CD4-positive, alpha-beta T cell treated with Interleukin-6 for 4 hours (primary cell): ENCODE results near the gene GRB10.

Source experiments
- DNase-seq: peaks from one replicate; pipeline ENCODE4 v3.0.0-alpha.2; 2020; ENCODE audit warnings: mixed read lengths

GRB10 gene

DNA sequence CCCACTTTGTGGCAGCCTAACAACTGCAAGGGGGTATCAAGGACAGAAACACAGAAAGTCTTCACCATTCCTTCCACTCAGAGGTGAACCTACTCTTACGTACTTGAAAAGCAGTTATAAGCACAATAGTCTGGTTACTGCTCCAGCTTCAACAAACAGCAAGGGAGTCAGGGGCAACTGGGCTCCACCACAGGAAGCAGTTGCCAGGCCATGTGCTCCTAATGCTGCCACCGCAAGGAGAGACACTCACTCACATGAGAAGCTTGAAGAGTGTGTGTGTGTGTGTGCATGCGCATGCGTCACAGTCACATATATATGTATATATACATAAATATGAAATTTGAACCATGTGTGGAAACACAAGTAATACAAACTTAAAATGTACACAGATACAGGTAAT is 65.5 kb downstream of the GRB10 start:
- DNase-seq: no peak

DNA sequence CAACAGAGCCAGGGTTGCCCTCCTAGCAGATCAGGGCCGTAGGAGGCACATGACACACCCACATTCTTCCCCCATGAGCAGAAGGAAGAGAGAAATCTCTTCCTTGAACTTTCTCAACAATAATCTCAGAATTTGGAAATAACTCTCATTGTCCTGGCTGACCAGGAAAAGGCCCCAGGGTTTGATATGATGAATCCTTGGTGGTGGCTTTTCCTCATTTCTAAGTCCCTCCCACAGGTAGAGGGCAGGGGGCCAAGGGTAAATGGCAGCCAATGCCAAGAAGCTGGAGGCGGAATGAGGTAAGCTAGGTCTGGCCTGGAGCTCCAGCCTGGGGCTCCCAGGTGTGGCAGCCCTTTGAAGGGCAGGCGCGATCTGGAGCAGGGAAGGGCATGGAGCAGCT is 67.8 kb downstream of the GRB10 start:
- no peak for DNase-seq

DNA sequence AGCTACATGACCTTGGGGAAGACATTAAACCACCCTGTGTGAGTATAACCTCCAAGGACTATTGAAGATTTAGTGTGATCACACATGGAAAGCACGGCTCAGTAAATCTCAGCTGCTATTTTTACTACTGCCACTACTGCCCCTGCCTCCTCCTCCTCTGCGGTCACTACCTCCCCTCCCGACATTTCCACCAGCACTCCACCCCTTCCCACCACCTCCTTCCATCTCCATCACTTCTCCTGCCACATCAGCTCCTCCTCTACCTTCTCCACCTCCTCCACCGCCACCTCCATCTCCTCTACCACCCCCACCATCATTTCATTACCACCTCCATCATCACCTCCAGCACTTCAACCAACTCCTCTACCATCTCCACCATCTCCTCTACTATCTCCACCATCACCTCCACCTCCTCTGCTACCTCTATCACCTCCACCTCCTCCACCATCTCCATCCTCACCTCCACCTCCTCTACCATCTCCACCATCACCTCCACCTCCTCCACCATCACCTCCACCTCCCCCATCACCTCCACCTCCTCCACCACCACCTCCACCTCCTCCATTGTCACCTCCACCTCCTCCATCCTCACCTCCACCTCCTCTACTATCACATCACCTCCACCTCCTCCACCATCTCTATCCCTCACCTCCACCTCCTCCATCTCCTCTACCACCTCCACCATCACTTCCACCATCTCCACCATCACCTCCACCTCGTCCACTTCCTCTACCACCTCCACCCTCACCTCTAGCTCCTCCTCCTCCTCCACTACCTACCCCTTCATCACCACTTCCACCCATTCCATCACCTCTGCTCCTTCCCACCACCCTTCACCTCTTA is 69.4 kb downstream of the GRB10 start:
- DNase-seq: no peak

DNA sequence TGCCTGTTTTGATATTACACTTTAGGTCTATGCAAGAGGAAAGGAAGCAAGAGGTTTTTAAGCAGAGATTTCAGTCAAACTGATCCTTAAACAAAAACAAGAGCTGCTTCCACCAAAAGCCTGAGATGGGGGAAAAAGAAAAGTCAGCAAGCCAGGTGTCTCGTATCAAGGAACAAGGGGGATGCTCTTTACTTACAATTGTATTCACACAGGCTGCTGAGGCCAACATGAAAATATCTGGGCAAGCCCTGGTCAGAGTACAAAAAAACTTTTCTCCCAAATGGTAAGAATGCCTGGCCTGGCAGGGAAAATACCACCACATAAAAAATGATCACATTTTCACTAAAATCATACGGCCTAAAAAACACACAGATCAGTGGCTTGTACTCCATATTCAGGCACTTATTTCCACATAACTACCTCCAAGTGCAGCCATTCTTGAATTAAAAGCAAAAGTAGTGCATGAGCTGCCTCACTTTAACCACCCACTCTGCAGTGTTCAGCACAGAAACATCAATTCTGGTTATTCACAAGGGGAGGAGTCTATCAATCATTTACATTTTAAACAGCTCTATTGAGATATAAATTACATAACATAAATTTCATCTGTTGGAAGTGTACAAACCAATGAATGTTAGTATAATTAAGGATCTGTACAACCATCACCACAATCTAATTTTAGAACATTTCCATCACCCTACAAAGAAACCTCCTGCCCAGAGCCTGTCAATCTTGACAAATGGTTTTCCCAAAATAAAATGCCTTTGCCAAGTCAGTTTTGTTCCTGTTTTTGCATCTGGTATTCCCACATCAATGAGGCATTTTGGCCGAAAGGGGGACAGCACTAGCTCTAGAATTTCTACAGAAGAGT is 70.2 kb downstream of the GRB10 start:
- no peak for DNase-seq

DNA sequence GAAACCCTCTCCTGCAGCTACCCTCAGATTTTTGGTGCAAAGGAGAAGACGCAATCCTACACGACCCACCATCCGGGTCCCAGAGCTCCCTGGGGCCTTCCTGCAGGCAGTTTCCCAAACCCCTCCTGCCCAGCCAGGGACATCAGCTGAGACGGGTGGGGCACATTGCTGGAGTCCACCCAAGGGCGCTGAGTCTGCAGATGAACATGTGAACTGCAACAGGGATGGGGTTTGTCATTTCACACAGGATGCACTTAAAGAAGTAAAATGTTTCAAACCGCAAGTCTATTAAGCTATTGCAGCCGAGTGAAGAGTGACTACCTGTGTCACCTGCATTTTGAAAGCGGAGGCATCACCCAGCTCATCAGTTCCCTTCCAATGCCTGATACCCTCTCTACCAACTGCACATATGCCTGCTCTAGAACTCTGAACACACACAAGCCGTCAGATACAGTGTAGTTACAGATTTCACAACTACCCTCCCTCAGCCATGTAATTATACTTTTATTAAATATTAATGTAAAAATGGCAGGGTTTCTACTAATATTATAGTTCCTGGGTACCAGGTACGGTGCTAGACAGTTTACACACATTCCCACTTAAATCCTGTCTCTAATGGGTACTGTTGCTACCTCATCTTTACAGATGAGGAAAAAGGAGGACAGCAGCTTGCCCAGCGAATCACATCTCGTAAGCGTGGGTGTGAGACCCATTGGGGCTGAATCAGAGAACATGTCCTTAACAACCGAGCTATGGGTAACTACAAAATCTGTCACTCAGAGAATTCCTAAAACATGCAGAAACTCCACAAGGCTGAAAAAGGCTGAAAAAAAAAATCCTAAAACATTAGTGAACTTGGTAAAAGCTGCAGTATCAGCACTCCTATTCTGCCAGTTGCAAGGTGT is 71.2 kb downstream of the GRB10 start:
- DNase-seq: no peak

DNA sequence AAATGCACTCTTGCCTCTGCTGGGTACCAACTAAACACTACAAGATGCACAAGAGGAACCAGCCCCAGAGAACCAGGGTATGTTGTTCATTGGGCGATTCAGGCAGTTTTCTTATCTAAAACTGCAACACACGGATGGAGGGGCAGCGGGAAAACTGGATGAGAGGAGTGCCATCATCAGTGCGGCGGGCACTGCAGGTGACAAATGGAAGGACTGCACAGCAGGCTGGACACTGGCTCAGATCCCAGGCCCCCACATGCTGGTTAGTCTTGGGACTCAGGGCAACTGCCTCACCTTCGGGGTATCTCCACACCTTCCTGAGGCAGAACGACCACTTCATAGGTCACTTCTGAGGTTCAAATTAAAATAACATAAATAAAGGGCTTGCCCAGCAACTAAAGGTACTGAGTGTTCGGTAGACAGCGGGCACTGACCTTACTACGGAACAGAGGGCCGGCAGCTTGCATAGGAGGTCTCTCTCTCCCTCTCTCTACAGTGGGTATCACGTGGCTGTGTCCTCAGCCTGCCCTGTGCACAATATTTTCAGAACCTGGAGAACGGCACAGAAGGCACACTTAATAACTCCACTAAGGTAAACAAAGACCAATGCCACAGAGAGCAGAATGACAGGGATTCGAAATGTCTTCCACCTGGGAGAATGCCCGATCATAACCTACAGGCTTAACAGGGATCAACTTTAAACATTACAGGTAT is 72.1 kb downstream of the GRB10 start:
- no peak for DNase-seq

DNA sequence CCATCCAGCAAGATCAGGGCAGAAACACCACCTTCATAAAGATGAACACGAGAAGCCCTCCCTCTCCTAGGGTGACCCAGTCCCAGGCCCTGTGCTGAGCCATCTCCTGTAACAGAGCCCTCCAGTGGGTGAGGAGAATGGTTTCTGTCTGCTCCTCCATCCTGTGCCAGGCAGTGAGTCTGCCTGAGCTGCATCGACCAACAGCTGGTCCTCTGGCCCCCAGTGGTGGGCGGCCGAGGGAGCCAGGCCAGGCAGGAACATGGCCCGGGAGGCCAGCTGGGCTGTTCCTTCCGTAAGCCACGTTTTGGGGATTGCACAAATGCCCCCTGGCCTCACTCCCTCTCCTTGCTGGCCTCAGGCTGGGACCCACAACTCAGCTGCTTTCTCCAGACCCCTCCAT is 73.5 kb downstream of the GRB10 start:
- DNase-seq: no peak

DNA sequence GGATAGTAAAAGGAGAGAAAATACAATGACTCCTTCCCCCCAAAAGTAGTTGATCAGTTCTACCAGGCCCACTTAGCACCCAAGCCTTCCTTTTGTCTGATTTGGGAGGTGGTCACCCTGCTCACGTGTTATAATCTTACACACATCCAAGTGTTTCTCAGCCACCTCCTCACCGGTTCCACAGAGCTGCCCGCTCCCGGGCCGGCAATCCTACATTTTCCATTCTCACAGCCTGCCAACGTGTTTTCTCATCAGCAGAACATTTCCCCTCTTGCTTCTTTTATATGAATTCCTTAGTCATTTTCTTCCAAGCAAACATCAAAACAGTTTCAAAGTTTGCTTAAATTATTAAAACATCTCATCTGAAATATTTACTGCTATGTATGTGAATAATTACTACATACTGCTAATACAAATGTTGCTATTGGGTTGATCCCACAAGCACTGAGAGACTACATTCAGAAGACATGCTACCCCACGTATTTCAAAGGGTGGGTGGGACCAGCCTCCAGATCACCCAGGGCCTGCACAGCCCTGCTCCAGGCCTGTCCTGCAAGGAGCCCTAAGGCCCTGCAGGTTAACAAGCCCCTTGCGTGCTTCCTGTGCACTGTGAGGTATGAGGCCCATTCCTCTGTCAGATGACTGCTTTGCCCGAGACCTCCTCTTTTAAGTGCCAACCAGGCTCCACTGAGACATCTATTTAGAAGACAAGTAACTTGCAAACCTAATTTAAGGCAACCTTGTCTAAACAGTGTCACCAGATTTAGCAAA is 75.3 kb downstream of the GRB10 start:
- no peak for DNase-seq

DNA sequence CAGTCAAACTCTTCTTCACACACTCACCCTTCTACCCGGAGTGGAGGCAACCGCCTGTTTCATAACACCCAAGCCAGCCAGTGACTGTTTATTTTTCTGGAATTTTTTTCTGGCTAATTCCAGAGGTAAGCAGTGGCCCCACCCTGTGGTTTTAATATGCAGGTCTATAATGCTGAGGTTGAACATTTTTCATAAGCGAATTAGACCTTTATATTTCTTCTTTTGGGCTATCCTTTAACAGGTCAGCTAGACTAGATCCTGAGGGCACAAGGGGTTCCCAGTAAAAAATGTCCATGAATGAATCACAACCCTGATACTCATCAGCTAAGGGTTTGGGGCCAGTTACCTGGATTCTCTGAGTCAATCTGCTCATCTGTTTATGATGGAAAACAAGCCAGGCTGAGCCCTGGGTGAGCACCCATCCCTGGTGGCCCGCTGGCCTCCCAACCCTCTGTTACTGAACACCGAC is 76.2 kb downstream of the GRB10 start:
- DNase-seq: no peak

DNA sequence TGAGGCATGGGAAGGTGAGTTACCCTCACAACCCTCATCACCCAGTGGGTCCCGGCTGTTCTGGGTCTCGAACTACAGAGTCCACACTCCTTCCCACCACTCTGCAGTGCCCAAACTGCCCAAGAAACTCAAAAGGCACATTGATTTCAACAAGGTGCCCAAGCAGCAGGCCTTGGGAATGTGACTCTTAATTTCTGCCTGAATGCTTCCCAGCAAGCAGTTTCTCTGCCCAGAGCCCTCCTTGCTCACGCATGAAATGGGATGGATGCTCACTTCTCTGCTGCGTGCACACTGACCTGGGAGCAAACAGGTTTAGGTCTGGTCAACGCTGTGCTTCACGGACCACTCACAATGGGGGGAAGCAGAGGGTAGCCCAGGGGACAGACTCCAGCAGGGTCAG is 77.9 kb downstream of the GRB10 start:
- DNase-seq: no peak

DNA sequence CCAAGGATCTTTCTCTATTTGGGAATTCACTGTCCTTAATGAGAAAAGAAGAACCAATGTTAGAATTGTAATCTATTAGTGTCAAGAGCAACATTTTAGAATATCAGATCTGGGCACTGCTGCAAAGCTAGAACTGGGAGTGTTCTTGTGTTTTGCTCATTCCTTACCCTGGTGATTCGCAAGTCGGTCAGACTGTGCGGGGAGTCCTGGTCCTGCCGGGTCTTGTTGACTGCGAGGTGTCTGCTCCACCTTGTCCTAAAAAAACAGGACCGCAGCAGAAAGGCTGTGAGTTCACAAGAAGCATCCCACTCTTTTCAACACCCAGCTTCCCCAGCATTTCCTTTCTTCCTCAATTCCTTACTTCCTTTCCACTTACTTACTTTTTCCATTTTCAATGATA is 79.0 kb downstream of the GRB10 start:
- no peak for DNase-seq

DNA sequence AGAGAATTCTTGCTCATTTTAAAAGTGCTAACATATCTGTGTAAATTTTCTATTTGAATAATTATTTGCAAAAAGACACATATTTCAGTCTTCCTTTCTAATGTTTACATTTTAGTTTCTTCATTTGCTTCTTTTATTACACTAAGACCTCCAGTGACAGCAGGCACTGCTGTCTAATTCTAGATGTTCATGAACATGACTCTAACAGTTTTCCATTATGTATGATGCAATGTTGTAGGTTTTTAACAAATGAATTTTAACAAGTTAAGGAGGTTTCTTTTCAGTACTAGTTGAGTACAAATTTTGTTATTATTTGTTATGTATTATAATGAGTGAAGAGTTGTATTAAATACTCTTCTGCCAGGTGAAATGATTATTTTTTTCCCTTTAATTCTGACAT is 83.6 kb downstream of the GRB10 start:
- DNase-seq: no peak

DNA sequence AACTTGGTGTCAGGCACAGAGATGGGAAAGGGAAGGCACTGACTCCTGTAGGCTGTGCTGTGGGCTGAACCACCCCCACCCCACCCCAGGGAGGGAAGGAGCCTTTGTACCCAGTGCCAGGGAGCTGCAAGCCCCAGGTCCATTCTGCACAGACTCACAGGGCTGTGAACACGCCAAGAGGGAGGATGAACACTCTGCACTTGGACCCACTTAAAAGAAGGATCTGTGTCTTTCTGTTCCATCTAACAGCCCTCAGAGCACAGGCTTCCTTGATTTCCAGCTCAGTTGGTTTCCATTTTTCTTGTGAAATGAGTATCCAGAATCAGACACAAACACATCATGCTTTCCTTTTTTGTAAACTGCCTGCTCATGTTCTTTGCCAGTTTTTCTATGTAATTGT is 84.9 kb downstream of the GRB10 start:
- DNase-seq: no peak

DNA sequence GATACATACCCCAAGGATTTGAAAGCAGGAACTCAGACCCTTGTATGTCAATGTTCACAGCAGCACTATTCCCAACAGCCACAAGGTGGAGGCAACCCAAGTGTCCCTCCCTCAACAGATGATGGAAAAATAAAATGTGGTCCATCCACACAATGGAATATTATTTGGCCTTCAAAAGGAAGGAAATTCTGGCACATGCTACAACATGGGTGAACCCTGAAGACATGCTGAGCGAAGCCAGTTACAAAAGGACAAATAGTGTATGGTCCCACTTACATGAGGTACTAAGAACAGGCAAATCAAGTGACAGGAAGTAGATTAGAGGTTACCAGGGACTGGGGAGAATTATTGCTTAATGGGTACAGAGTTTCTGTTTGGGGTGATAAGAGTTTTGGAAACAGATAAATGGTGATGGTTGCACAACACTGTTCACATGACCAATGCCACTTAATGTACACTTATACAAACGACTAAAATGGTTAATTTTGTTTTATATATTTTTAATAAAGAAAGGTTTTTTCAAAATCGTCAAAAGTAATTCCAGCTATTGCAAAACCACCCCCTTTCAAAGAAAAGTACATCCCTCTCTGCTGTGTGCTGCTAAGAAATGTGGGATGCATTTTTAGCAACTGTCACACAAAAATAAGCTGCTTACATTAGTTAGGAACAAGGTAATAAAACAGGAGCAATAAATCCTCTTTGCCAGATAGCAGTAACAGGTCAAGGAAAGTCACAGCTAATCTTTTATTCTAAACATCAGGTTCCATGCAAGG is 85.7 kb downstream of the GRB10 start:
- peak; percentile 24 for DNase-seq

DNA sequence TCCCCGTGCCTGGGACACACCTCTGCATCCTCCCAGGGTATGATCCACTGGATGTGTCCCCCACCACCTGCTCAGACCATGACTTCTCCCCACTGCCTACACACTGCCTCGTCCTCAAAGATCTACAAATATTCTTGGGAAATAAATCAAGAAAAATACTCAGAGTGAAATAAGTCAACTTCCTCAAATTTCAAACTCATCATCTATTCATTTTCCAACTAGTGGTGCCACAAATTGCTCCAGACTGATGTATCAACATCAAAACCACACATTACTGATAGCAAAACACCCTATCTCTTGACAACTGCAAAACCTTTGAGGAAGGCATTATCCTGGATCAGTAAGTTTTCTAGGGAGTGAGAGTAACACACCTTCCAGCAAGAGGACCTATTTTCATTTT is 87.7 kb downstream of the GRB10 start:
- no peak for DNase-seq

DNA sequence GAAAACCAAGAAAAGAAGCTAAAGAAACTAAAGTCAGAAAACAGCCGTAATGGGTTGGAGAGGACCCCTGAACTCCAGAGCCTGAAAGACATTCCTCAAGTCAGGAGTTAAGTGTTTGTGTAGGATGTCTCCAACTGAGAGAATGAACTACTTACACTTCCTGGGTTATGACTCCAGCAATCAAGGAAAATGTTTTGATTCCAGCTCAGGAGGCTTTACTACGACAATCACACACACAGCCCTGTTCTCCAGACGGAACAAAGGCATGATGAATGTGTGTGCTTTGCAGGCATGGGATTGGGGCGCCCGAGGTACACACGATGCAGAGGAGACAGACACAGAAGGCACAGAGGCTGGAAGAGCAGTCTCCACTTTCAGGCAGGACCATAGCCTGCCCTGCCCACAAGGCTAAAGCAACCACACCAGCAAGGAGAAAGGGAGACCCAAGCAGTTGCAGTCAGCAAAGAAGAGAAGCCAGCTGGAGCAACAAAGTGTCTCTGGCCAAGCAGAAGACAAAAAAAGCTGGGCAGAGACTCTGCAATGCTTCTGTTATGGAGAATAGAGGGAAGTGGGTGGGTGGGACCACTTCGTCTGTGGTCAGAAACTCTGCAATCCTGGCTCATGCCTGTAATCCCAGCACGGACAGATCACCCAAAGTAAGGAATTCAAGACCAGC is 89.1 kb downstream of the GRB10 start:
- no peak for DNase-seq

DNA sequence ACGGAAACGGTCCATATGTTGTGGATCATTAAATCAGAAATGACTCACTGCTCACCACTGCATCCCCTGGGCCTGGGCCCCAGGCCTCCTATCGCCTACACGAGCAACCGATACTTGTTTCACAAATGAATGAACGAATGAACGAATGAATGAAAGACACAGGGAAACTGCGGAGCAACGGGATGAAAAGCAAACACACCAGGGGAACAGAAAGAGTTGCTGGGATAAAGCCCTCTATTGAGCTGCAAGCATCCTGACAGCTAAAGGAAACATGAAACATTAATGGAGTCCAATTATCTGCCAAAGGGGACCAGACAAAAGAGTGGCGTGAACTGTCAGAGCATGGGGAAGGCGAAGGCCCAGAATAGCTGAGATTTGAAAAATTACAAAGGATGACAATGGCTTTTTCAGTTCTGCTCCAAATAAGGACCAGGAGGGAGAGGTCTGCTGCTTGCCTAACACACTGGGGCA is 92.1 kb downstream of the GRB10 start:
- DNase-seq: no peak

DNA sequence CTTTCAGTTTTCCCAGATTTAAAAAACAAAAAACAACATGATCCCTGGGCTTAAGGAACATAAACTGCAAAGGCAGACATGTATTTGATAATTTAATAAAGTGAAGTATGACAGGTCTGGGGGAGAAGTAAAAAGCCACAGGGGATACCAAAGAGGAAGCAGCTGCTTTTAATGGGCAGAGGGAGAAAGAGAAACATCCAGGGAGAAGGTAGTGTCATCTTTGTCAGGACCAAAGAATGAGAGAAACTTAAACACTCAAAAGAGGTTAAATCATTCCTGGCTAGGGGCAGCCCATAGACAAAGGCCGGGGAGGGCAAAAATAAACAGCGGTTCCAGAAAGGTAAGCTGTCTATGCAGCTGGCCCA is 94.5 kb downstream of the GRB10 start:
- no peak for DNase-seq

DNA sequence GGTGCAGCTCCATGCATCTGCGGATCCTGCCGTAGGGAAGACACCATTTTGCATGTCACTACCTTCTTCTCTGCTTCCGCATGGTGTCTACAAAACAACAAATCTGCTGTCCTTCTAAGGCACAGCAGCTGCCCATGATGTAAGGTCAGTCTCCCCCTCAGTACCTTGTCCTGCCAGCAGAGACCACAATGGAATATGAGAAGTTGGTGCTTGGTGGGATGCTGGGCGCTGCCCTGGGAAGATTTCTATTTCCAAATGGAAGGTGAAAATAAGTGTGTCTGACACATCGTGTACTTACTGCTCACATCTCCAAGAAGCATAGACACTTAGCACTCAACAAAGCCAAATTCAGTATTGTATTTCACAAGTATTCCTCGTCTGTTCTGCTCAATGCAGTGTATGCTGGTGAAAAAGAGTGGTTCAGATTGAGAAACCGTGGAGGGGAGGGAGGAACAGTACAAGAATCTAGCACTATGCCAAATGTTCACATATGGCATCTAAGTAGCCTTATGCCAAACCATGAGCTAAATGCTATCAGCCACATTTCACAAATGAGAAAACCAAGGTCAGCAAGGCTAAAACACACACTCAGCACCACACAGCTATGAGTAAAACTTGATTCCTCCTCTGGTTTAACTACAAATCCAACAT is 95.0 kb downstream of the GRB10 start:
- DNase-seq: no peak
